ENCODE measurements around the gene MYH16. TPM values are rescaled to one million over a fixed set of nuclear protein-coding genes. Genes with fewer than 3 reads are reported as not detected.

The MYH16 gene
- total RNA-seq, 1 experiment from 2014 or later, result 0.57 TPM

- ChIA-PET RAD21 (ENCODE audit: low non-redundant PET in 1 of 2, low total read pairs in 2 of 2, uncharacterized antibody in 2 of 2, unreplicated experiment in 2 of 2) (no interaction called here), POLR2A (no interaction called here), CTCF (interaction anchor here (0.8 kb wide), 1 partner anchor 13 kb away, joined by 3 read pairs; no protein-coding TSS in a partner anchor)
- peaks cover 0 to 1% of the 10 kb centered on the region in 2 experiments; a peak in 2 of 4 replicates for H3K4me1 ChIP-seq (ENCODE audit: control insufficient read depth in 1 of 2, insufficient read depth in 2 of 2, low read length in 2 of 2)
- H3K4me3 ChIP-seq (replicated peaks in 1 of 2; ENCODE audit: low read depth in 1 of 2, low read length in 2 of 2), result no peak overlapping the region
- ATAC-seq (no peak), DNase-seq (ENCODE audit: low read depth, low spot score) (no peak)
- TF ChIP-seq ELF1 (IDR thresholded peaks at IDR 0.05; ENCODE audit: borderline replicate concordance, low read depth), result no peak
- no peak for TF ChIP-seq FOSL1 (IDR thresholded peaks at IDR 0.05; ENCODE audit: low read depth)
- no peak for TF ChIP-seq EZH2 (IDR thresholded peaks at IDR 0.05)
- no peak for TF ChIP-seq ZNF274 (IDR thresholded peaks at IDR 0.05; ENCODE audit: low read depth, low read length)
- no peak for TF ChIP-seq SP1 (IDR thresholded peaks at IDR 0.05; ENCODE audit: low read depth)
- TF ChIP-seq SIN3A (IDR thresholded peaks at IDR 0.05; ENCODE audit: low read depth), result no peak
- no peak for TF ChIP-seq TCF7L2 (IDR thresholded peaks at IDR 0.05; ENCODE audit: borderline replicate concordance, extremely low read depth, insufficient read depth, insufficient read length)
- TF ChIP-seq ZBTB33 (IDR thresholded peaks at IDR 0.05; ENCODE audit: extremely low read depth, insufficient replicate concordance, low read length), result no peak
- TF ChIP-seq POLR2AphosphoS5 (IDR thresholded peaks at IDR 0.05; ENCODE audit: low read depth, low read length), result no peak
- TF ChIP-seq ATF3 (IDR thresholded peaks at IDR 0.05), result no peak
- no peak for TF ChIP-seq CEBPB (IDR thresholded peaks at IDR 0.05; ENCODE audit: low read depth)
- TF ChIP-seq, protein P1, sequence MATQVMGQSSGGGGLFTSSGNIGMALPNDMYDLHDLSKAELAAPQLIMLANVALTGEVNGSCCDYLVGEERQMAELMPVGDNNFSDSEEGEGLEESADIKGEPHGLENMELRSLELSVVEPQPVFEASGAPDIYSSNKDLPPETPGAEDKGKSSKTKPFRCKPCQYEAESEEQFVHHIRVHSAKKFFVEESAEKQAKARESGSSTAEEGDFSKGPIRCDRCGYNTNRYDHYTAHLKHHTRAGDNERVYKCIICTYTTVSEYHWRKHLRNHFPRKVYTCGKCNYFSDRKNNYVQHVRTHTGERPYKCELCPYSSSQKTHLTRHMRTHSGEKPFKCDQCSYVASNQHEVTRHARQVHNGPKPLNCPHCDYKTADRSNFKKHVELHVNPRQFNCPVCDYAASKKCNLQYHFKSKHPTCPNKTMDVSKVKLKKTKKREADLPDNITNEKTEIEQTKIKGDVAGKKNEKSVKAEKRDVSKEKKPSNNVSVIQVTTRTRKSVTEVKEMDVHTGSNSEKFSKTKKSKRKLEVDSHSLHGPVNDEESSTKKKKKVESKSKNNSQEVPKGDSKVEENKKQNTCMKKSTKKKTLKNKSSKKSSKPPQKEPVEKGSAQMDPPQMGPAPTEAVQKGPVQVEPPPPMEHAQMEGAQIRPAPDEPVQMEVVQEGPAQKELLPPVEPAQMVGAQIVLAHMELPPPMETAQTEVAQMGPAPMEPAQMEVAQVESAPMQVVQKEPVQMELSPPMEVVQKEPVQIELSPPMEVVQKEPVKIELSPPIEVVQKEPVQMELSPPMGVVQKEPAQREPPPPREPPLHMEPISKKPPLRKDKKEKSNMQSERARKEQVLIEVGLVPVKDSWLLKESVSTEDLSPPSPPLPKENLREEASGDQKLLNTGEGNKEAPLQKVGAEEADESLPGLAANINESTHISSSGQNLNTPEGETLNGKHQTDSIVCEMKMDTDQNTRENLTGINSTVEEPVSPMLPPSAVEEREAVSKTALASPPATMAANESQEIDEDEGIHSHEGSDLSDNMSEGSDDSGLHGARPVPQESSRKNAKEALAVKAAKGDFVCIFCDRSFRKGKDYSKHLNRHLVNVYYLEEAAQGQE (IDR thresholded peaks at IDR 0.05; ENCODE audit: low read depth), result no peak
- no peak for TF ChIP-seq EZH2phosphoT487 (IDR thresholded peaks at IDR 0.05; ENCODE audit: borderline replicate concordance)
- no peak for TF ChIP-seq EGR1 (IDR thresholded peaks at IDR 0.05; ENCODE audit: low read depth)
- no peak for TF ChIP-seq SRF (IDR thresholded peaks at IDR 0.05; ENCODE audit: low read depth)
- TF ChIP-seq, protein P2, sequence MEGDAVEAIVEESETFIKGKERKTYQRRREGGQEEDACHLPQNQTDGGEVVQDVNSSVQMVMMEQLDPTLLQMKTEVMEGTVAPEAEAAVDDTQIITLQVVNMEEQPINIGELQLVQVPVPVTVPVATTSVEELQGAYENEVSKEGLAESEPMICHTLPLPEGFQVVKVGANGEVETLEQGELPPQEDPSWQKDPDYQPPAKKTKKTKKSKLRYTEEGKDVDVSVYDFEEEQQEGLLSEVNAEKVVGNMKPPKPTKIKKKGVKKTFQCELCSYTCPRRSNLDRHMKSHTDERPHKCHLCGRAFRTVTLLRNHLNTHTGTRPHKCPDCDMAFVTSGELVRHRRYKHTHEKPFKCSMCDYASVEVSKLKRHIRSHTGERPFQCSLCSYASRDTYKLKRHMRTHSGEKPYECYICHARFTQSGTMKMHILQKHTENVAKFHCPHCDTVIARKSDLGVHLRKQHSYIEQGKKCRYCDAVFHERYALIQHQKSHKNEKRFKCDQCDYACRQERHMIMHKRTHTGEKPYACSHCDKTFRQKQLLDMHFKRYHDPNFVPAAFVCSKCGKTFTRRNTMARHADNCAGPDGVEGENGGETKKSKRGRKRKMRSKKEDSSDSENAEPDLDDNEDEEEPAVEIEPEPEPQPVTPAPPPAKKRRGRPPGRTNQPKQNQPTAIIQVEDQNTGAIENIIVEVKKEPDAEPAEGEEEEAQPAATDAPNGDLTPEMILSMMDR (IDR thresholded peaks at IDR 0.05 in 2 of 3, conservative IDR thresholded peaks at IDR 0.05 in 1 of 3; ENCODE audit: borderline replicate concordance in 1 of 3, insufficient read depth in 1 of 3, low read depth in 2 of 3, low read length in 2 of 3), result no peak
- no peak for TF ChIP-seq POLR2A (IDR thresholded peaks at IDR 0.05; ENCODE audit: borderline replicate concordance, extremely low read depth, insufficient read depth, insufficient read length)
- no peak for TF ChIP-seq CBX3 (IDR thresholded peaks at IDR 0.05; ENCODE audit: low read depth)
- no peak for TF ChIP-seq RAD21 (IDR thresholded peaks at IDR 0.05; ENCODE audit: low read depth)
- H3K9me2 ChIP-seq (ENCODE audit: insufficient read depth), result no peaks in the 10 kb centered on the region
- no peak overlapping the region for H3K9ac ChIP-seq (ENCODE audit: low read length)
- no peak overlapping the region for H3K27ac ChIP-seq (ENCODE audit: low read depth, low read length)
- no peaks in the 10 kb centered on the region for H4K20me1 ChIP-seq (ENCODE audit: insufficient read depth)
- H2AFZ ChIP-seq (ENCODE audit: low read depth, low read length, poor library complexity, severe bottlenecking), result no peak overlapping the region
- H3K9me3 ChIP-seq (ENCODE audit: control insufficient read depth in 1 of 2, insufficient read depth in 1 of 2, low read depth in 1 of 2, low read length in 2 of 2), result no peaks in the 10 kb centered on the region
- H3K4me2 ChIP-seq (ENCODE audit: low read length), result no peak overlapping the region
- BruUV-seq (replicated peaks), result no TSS peak
- H3K27me3 ChIP-seq (ENCODE audit: insufficient read depth, low read length), result no peaks in the 10 kb centered on the region
- intact Hi-C loops (cut with micrococcal nuclease), result no loop called here
- no peaks in the 10 kb centered on the region for H3K36me3 ChIP-seq (ENCODE audit: control insufficient read depth in 1 of 2, insufficient read depth in 2 of 2, low read length in 2 of 2)
- H3K79me2 ChIP-seq (ENCODE audit: insufficient read depth, low read length), result no peaks in the 10 kb centered on the region
Observed at GRCh38 chr7:99261646-99262045, 11.0 kb upstream of the MYH16 start.

All from HCT116 (cell line).